HepG2 (cell line): ENCODE results near the gene SLC35B1. TPM values are rescaled to one million over a fixed set of nuclear protein-coding genes. Genes with fewer than 3 reads are reported as not detected.

Experiments used
- EED ChIP-seq: sonication (generic); formaldehyde crosslinking; IDR thresholded peaks from 2 replicates; pipeline ENCODE4 v1.5.0; 2020; ENCODE audit warnings: mild to moderate bottlenecking, missing genetic modification reagents
- HNF4G ChIP-seq, 2 experiments: sonication (generic) in 1 of 2; formaldehyde crosslinking in 1 of 2; IDR thresholded peaks; 2 replicates each; pipeline versions ENCODE4 v1.4.0 to v1.6.1; 2011 to 2020; ENCODE audit warnings: borderline replicate concordance in 2 of 2, low read depth in 2 of 2, mild to moderate bottlenecking in 2 of 2, low read length in 1 of 2, missing genetic modification reagents in 1 of 2, moderate library complexity in 1 of 2
- HNRNPLL ChIP-seq: fragments of 200-400 bp; formaldehyde crosslinking; IDR thresholded peaks from 2 replicates; pipeline ENCODE4 v1.6.1; 2017; ENCODE audit warnings: mild to moderate bottlenecking, low read depth, low read length; ENCODE audit not compliant: poor library complexity, severe bottlenecking
- MIXL1 ChIP-seq: IDR thresholded peaks from 2 replicates; pipeline ENCODE4 v1.6.1; 2016
- NR0B2 ChIP-seq: sonication (generic); formaldehyde crosslinking; IDR thresholded peaks from 2 replicates; pipeline ENCODE4 v1.4.0; 2020; ENCODE audit warnings: mild to moderate bottlenecking, missing genetic modification reagents
- NR2F2 ChIP-seq: IDR thresholded peaks from 2 replicates; pipeline ENCODE4 v1.6.1; 2012; ENCODE audit warnings: low read depth, inconsistent platforms, borderline replicate concordance
- NRL ChIP-seq: sonication (generic); formaldehyde crosslinking; IDR thresholded peaks from 2 replicates; pipeline ENCODE4 v1.5.0; 2020; ENCODE audit warnings: missing genetic modification reagents, mild to moderate bottlenecking, moderate library complexity, borderline replicate concordance
- PHB2 ChIP-seq: fragments of 450-650 bp; IDR thresholded peaks from 2 replicates; pipeline ENCODE4 v1.6.1; 2018; ENCODE audit not compliant: partially characterized antibody
- THAP9 ChIP-seq: sonication (generic); formaldehyde crosslinking; IDR thresholded peaks from 2 replicates; pipeline ENCODE4; 2020; ENCODE audit warnings: missing genetic modification reagents, mild to moderate bottlenecking, borderline replicate concordance
- ZC3H4 ChIP-seq: sonication (generic); formaldehyde crosslinking; IDR thresholded peaks from 2 replicates; pipeline ENCODE4 v1.4.0; 2020; ENCODE audit warnings: missing genetic modification reagents, borderline replicate concordance
- ZFAT ChIP-seq: sonication (generic); formaldehyde crosslinking; conservative IDR thresholded peaks from 2 replicates; pipeline ENCODE4 v1.8.1; 2023; ENCODE audit warnings: missing genetic modification reagents, inconsistent platforms
- ZNF550 ChIP-seq: sonication (generic); formaldehyde crosslinking; IDR thresholded peaks from 2 replicates; pipeline ENCODE4 v1.4.0; 2020; ENCODE audit warnings: mild to moderate bottlenecking, missing genetic modification reagents, borderline replicate concordance
- ZNF589 ChIP-seq: sonication (generic); formaldehyde crosslinking; conservative IDR thresholded peaks from 2 replicates; pipeline ENCODE4 v1.8.0; 2022; ENCODE audit warnings: mild to moderate bottlenecking, moderate library complexity, missing genetic modification reagents
- ZNF782 ChIP-seq: sonication (generic); formaldehyde crosslinking; IDR thresholded peaks from 2 replicates; pipeline ENCODE4 v1.4.0; 2020; ENCODE audit warnings: missing genetic modification reagents, mild to moderate bottlenecking, borderline replicate concordance
- polyA plus RNA-seq, 8 experiments: library from polyadenylated mRNA; depleted of rRNA in 3 of 8; stranded (reverse) in 7 of 8; unstranded in 1 of 8; fragments of >200 nt; fragmentation: Illumina TruSeq in 4 of 8; extraction: Trizol in 4 of 8; gene quantifications; 2 replicates each; pipeline versions ENCODE4 v1.2.1 to v1.2.3, GENCODE V29; 2011 to 2016; ENCODE audit warnings: low read depth in 4 of 8, missing spikeins in 1 of 8, mixed read lengths in 1 of 8; ENCODE audit not compliant: insufficient read depth in 1 of 8
- total RNA-seq, 5 experiments: library from RNA; depleted of rRNA; stranded (reverse); fragments of >200 nt; fragmentation: Illumina TruSeq; extraction: Trizol; gene quantifications; 2 replicates each; pipeline ENCODE4 v1.2.3, GENCODE V29; 2016; ENCODE audit warnings: low read depth in 1 of 5
- TF ChIP-seq, protein P1 (sequence below): IDR thresholded peaks from 2 replicates; pipeline ENCODE4 v1.6.1; 2012; ENCODE audit warnings: low read length, improper control_type of control experiment
- TF ChIP-seq, protein P2 (sequence below): sonication (generic); formaldehyde crosslinking; IDR thresholded peaks from 2 replicates; pipeline ENCODE4 v1.4.0; 2020; ENCODE audit warnings: missing genetic modification reagents, mild to moderate bottlenecking, borderline replicate concordance
- TF ChIP-seq, protein P3 (sequence below): sonication (generic); formaldehyde crosslinking; IDR thresholded peaks from 2 replicates; pipeline ENCODE4 v1.4.0; 2020; ENCODE audit warnings: mild to moderate bottlenecking, missing genetic modification reagents

Gene SLC35B1
- total and polyA plus RNA-seq, 2 of the 13 experiments (the other 11 are each of a cell fraction or from before 2014, with no cell fraction given): 99.6 to 113 TPM

DNA sequence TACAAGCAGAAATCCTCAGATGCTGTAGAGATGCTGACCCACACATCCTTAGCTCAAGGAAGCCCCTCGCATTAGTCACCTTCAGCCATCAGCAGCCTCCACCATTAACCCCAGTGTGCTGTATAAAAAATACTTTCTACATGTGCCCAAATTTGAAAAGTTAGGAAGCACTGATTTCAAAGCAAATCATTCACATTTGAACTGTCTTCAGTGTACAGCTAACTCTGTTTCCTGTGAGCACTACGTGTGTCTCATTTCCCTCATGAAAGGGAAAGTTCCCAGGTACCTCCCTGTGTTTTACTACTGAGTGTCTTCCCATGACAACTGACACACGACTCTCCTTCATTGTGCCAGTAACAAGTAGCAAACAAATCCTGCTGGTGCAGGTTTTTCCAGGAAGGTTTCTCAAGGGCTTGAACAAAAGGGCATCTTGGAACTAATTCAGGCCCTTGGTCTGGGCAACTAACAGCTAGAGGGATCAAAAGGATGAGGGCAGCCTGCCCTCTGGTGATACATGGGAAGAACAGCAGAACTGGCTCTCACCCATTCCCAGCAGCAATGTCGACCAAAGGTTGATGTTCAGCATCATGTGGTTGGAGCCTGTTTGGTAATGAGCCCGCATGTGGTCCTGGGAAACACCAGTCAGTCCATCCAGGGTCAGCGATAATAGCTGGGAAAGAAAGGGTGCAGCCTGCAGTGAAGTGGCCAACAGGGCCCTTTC is 4.0 kb downstream of the SLC35B1 start (continued):
- TF ChIP-seq, protein P1, sequence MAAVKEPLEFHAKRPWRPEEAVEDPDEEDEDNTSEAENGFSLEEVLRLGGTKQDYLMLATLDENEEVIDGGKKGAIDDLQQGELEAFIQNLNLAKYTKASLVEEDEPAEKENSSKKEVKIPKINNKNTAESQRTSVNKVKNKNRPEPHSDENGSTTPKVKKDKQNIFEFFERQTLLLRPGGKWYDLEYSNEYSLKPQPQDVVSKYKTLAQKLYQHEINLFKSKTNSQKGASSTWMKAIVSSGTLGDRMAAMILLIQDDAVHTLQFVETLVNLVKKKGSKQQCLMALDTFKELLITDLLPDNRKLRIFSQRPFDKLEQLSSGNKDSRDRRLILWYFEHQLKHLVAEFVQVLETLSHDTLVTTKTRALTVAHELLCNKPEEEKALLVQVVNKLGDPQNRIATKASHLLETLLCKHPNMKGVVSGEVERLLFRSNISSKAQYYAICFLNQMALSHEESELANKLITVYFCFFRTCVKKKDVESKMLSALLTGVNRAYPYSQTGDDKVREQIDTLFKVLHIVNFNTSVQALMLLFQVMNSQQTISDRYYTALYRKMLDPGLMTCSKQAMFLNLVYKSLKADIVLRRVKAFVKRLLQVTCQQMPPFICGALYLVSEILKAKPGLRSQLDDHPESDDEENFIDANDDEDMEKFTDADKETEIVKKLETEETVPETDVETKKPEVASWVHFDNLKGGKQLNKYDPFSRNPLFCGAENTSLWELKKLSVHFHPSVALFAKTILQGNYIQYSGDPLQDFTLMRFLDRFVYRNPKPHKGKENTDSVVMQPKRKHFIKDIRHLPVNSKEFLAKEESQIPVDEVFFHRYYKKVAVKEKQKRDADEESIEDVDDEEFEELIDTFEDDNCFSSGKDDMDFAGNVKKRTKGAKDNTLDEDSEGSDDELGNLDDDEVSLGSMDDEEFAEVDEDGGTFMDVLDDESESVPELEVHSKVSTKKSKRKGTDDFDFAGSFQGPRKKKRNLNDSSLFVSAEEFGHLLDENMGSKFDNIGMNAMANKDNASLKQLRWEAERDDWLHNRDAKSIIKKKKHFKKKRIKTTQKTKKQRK: no peak
- TF ChIP-seq NR0B2 (no peak), HNRNPLL (no peak), ZNF550 (CRISPR knock-in tag) (no peak), ZNF782 (CRISPR knock-in tag) (peak; percentile 77; the same call in 1 of the 2 replicates), NRL (CRISPR knock-in tag) (no peak), ZFAT (CRISPR knock-in tag) (no peak), PHB2 (no peak), ZC3H4 (CRISPR knock-in tag) (no peak), THAP9 (CRISPR knock-in tag) (no peak), NR2F2 (no peak), EED (CRISPR knock-in tag) (no peak), ZNF589 (CRISPR knock-in tag) (no peak), HNF4G (IDR thresholded peaks at IDR 0.05; ENCODE audit: borderline replicate concordance, low read depth, low read length) (peak; percentile 82; the same call in 1 of the 2 replicates), HNF4G (CRISPR knock-in tag; IDR thresholded peaks at IDR 0.05; ENCODE audit: borderline replicate concordance, low read depth) (no peak), MIXL1 (CRISPR knock-in tag) (peak; percentile 82)
- TF ChIP-seq, protein P2, sequence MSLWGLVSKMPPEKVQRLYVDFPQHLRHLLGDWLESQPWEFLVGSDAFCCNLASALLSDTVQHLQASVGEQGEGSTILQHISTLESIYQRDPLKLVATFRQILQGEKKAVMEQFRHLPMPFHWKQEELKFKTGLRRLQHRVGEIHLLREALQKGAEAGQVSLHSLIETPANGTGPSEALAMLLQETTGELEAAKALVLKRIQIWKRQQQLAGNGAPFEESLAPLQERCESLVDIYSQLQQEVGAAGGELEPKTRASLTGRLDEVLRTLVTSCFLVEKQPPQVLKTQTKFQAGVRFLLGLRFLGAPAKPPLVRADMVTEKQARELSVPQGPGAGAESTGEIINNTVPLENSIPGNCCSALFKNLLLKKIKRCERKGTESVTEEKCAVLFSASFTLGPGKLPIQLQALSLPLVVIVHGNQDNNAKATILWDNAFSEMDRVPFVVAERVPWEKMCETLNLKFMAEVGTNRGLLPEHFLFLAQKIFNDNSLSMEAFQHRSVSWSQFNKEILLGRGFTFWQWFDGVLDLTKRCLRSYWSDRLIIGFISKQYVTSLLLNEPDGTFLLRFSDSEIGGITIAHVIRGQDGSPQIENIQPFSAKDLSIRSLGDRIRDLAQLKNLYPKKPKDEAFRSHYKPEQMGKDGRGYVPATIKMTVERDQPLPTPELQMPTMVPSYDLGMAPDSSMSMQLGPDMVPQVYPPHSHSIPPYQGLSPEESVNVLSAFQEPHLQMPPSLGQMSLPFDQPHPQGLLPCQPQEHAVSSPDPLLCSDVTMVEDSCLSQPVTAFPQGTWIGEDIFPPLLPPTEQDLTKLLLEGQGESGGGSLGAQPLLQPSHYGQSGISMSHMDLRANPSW: 0 out of 2 replicates have a peak, but pooled peaks have one; percentile 27
- TF ChIP-seq, protein P3, sequence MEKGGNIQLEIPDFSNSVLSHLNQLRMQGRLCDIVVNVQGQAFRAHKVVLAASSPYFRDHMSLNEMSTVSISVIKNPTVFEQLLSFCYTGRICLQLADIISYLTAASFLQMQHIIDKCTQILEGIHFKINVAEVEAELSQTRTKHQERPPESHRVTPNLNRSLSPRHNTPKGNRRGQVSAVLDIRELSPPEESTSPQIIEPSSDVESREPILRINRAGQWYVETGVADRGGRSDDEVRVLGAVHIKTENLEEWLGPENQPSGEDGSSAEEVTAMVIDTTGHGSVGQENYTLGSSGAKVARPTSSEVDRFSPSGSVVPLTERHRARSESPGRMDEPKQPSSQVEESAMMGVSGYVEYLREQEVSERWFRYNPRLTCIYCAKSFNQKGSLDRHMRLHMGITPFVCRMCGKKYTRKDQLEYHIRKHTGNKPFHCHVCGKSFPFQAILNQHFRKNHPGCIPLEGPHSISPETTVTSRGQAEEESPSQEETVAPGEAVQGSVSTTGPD: no peak
